Transverse colon (tissue), 4 donors: Measurements from ENCODE around the gene GATB.

Source experiments
- POLR2AphosphoS5 ChIP-seq, 3 donors: sonication (generic); formaldehyde crosslinking; IDR thresholded peaks; one replicate each; pipeline ENCODE4 v1.6.1; 2016; ENCODE audit warnings: antibody characterized with exemption in 3 of 3
- TF ChIP-seq, protein P1 (sequence below), 5 experiments: fragments of 200-600 bp in 3 of 5; fragments of 450-650 bp in 2 of 5; sonication (generic) in 3 of 5; IDR thresholded peaks; 1 replicate in 2 of 5; 2 replicates in 3 of 5; pipeline ENCODE4 v1.5.1; 2016 to 2017; ENCODE audit warnings: antibody characterized with exemption in 5 of 5, inconsistent platforms in 3 of 5, mild to moderate bottlenecking in 2 of 5, moderate library complexity in 1 of 5

DNA sequence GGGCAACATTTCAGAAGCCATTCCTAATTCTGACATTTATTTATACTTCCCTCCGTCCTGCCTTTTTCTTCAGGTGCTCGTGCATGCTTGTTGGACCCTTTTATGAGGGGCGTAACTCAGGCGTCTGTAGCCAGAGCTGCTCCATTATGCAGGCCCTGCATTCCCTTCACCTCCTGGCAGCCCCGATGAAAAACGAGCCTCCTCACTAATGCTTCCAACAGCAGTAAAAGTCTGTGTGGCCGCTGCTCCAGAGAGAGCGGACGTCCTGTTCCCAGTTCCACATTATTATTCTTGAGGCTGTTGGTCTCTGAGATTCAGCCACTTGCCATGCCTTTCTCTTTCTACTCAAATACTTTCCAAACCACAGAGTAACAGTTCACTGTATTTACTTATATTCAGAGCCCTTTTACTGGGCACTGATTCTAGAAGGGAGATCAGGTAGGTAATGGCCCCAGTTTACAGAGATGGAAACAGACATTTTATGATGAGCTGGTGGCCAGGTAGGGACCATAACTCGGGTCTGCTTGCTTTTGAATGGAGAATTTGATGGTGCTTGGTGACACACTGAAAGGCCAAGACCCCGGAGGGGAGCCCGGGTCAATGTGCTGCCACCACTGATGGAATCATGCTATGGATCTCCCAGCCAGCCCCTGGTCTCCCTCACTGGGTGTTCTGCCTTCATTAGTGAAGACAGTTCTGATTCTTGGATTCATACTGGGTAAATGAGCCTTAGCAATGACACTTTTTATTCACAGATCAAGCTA lies 101.0 kb downstream of the GATB start:
- TF ChIP-seq, protein P1, sequence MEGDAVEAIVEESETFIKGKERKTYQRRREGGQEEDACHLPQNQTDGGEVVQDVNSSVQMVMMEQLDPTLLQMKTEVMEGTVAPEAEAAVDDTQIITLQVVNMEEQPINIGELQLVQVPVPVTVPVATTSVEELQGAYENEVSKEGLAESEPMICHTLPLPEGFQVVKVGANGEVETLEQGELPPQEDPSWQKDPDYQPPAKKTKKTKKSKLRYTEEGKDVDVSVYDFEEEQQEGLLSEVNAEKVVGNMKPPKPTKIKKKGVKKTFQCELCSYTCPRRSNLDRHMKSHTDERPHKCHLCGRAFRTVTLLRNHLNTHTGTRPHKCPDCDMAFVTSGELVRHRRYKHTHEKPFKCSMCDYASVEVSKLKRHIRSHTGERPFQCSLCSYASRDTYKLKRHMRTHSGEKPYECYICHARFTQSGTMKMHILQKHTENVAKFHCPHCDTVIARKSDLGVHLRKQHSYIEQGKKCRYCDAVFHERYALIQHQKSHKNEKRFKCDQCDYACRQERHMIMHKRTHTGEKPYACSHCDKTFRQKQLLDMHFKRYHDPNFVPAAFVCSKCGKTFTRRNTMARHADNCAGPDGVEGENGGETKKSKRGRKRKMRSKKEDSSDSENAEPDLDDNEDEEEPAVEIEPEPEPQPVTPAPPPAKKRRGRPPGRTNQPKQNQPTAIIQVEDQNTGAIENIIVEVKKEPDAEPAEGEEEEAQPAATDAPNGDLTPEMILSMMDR (IDR thresholded peaks at IDR 0.05), result no peak
- no peak for TF ChIP-seq POLR2AphosphoS5 (IDR thresholded peaks at IDR 0.05)
